ENCODE results near the gene GBX2. TPM values are rescaled to one million over a fixed set of nuclear protein-coding genes. Genes with fewer than 3 reads are reported as not detected.
A peak's percentile ranks its signal among the peaks of the same experiment; 100 is the strongest.

Gene GBX2
- total RNA-seq, 1 experiment from 2014 or later: 25.6 TPM

GRCh38 chr2:236169741-236170589, 1.8 kb upstream of the GBX2 start:
- peak; percentile 47 for DNase-seq (ENCODE audit: low spot score)
- ChIA-PET CTCF (interaction anchor here (0.8 to 3.5 kb wide), 9 partner anchors 8 to 391 kb away, joined by 3 to 35 read pairs (median 5); no protein-coding TSS in a partner anchor), POLR2A (interaction anchor here (0.6 to 1.5 kb wide), 2 partner anchors 11 to 414 kb away, joined by 3 to 4 read pairs; no protein-coding TSS in a partner anchor)
- no peak for ATAC-seq
- Mint-ChIP-seq H3K4me3 (peak overlapping the region; percentile 71), H3K36me3 (peaks cover 6% of the 10 kb centered on the region), H3K27me3 (ENCODE audit: low read depth) (peaks cover 90% of the 10 kb centered on the region), H3K4me1 (peaks cover 69% of the 10 kb centered on the region), H3K27ac (no peak overlapping the region), H3K9me3 (no peaks in the 10 kb centered on the region)
- TF ChIP-seq FOXJ3 (CRISPR knock-in tag; IDR thresholded peaks at IDR 0.05; ENCODE audit: borderline replicate concordance) (no peak), CBFB (CRISPR knock-in tag; IDR thresholded peaks at IDR 0.05; ENCODE audit: low read depth) (no peak), ZSCAN18 (CRISPR knock-in tag; IDR thresholded peaks at IDR 0.05) (no peak), ZBTB21 (CRISPR knock-in tag; IDR thresholded peaks at IDR 0.05; ENCODE audit: borderline replicate concordance) (no peak), ELF4 (CRISPR knock-in tag; IDR thresholded peaks at IDR 0.05; ENCODE audit: low read depth) (no peak), E2F5 (CRISPR knock-in tag; IDR thresholded peaks at IDR 0.05) (no peak), ETV6 (CRISPR knock-in tag; IDR thresholded peaks at IDR 0.05) (no peak), ERG (CRISPR knock-in tag; IDR thresholded peaks at IDR 0.05) (no peak), ATF1 (CRISPR knock-in tag; IDR thresholded peaks at IDR 0.05) (no peak)

- 0 out of 2 replicates have a peak, but pooled peaks have one; percentile 3 for ATAC-seq
- CTCF ChIA-PET: interaction anchor here (1.0 to 3.5 kb wide), 6 partner anchors 9 to 232 kb away, joined by 3 to 35 read pairs (median 8); no protein-coding TSS in a partner anchor
- Mint-ChIP-seq H3K36me3 (peaks cover 7% of the 10 kb centered on the region), H3K9me3 (no peaks in the 10 kb centered on the region), H3K27ac (no peak overlapping the region; the same call in 1 of the 2 replicates), H3K4me3 (peak overlapping the region; percentile 71), H3K4me1 (peaks cover 65% of the 10 kb centered on the region), H3K27me3 (ENCODE audit: low read depth) (peaks cover 88% of the 10 kb centered on the region)
- TF ChIP-seq USF1 (CRISPR knock-in tag; IDR thresholded peaks at IDR 0.05): no peak
- TF ChIP-seq EMX1 (CRISPR knock-in tag; IDR thresholded peaks at IDR 0.05): no peak
- TF ChIP-seq ATF3 (CRISPR knock-in tag; conservative IDR thresholded peaks at IDR 0.05): no peak
- no peak for TF ChIP-seq RORB (CRISPR knock-in tag; IDR thresholded peaks at IDR 0.05)
- no peak for TF ChIP-seq AR (CRISPR knock-in tag; IDR thresholded peaks at IDR 0.05)
- no peak for TF ChIP-seq PRRX2 (CRISPR knock-in tag; IDR thresholded peaks at IDR 0.05)
- TF ChIP-seq ATF2 (CRISPR knock-in tag; IDR thresholded peaks at IDR 0.05; ENCODE audit: borderline replicate concordance, low read depth): no peak
- no peak for TF ChIP-seq ZNF317 (CRISPR knock-in tag; IDR thresholded peaks at IDR 0.05; ENCODE audit: borderline replicate concordance, low read depth)
- TF ChIP-seq CBFB (CRISPR knock-in tag; IDR thresholded peaks at IDR 0.05; ENCODE audit: low read depth): no peak
- POLR2A ChIA-PET: no interaction called here
- DNase-seq (ENCODE audit: low spot score): peak; percentile 62
Measured at GRCh38 chr2:236169151-236169721, 1.1 kb upstream of the GBX2 start.

All from WTC11 (cell line).